Activated CD8-positive, alpha-beta memory T cell treated with anti-CD3 and anti-CD28 coated beads for 24 hours (primary cell): ENCODE data around the gene MEOX1.
"Not testable (repeated sequence)": the region's sequence is repeated elsewhere in the genome, so short reads cannot be mapped to it uniquely, and the experiment has no call there.

Experiments used
- DNase-seq: peaks from one replicate; pipeline ENCODE4 v3.0.0-alpha.2; 2020

Gene MEOX1

GRCh38 chr17:43615330-43616028 lies 46.2 kb downstream of the MEOX1 start:
- no peak for DNase-seq

GRCh38 chr17:43614561-43614960 lies 47.2 kb downstream of the MEOX1 start:
- DNase-seq, result no peak

- DNase-seq, result no peak
Measured at GRCh38 chr17:43613917-43614316, 47.8 kb downstream of the MEOX1 start.

- no peak for DNase-seq
Measured at GRCh38 chr17:43612515-43612914, 49.2 kb downstream of the MEOX1 start.

- no peak for DNase-seq
Measured at GRCh38 chr17:43611230-43611969, 50.3 kb downstream of the MEOX1 start.

GRCh38 chr17:43609613-43610385 lies 51.9 kb downstream of the MEOX1 start:
- no peak for DNase-seq

GRCh38 chr17:43608313-43608712 lies 53.4 kb downstream of the MEOX1 start:
- DNase-seq, result no peak

GRCh38 chr17:43604549-43604948 lies 57.2 kb downstream of the MEOX1 start:
- no peak for DNase-seq

- DNase-seq, result no peak
Measured at GRCh38 chr17:43603321-43603720, 58.4 kb downstream of the MEOX1 start.

- DNase-seq, result not testable (repeated sequence)
Measured at GRCh38 chr17:43602556-43602955, 59.2 kb downstream of the MEOX1 start.

- no peak for DNase-seq
Measured at GRCh38 chr17:43601280-43602039, 60.3 kb downstream of the MEOX1 start.

GRCh38 chr17:43599835-43600234 lies 61.9 kb downstream of the MEOX1 start:
- DNase-seq, result no peak

GRCh38 chr17:43599046-43599395 lies 62.7 kb downstream of the MEOX1 start:
- no peak for DNase-seq

GRCh38 chr17:43598357-43599045 lies 63.2 kb downstream of the MEOX1 start:
- DNase-seq, result no peak

GRCh38 chr17:43597624-43598356 lies 63.9 kb downstream of the MEOX1 start:
- no peak for DNase-seq

GRCh38 chr17:43595466-43595865 lies 66.3 kb downstream of the MEOX1 start:
- DNase-seq, result no peak

GRCh38 chr17:43591779-43592562 lies 69.8 kb downstream of the MEOX1 start:
- no peak for DNase-seq

- no peak for DNase-seq
Measured at GRCh38 chr17:43591001-43591400, 70.7 kb downstream of the MEOX1 start.
